Measurements from ENCODE around the gene OLR1. TPM values are rescaled to one million over a fixed set of nuclear protein-coding genes. Genes with fewer than 3 reads are reported as not detected.

Gene OLR1
- total and polyA plus RNA-seq, 2 donors (not counting 1 experiment from before 2014, with no cell fraction given): not detected

DNA sequence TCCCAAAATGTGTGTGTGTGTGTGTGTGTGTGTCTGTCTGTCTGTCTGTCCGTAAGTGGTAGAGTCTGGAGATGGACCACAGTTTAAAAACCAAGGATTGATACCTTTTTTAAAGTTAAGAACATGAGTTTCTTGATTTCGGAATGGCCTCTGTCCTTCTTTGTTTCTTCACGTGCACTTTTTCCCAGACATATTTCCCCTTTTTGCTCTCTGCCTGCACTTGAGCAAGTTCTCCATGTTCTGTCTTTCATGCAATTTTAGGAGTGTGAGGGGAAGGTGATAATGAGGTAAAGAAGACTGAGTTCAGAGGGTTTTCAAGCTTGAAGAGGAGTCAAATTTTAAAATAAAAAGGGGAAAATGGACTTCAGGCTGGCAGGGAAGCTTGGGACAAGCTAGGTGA, 12.7 kb downstream of the OLR1 start:
- H2AFZ ChIP-seq (ENCODE audit: insufficient read depth, low read depth, low read length, poor library complexity, severe bottlenecking): no peak overlapping the region
- CTCF ChIA-PET: interaction anchor here (0.8 to 1.0 kb wide), 2 partner anchors 19 to 30 kb away, joined by 3 to 4 read pairs; no protein-coding TSS in a partner anchor

DNA sequence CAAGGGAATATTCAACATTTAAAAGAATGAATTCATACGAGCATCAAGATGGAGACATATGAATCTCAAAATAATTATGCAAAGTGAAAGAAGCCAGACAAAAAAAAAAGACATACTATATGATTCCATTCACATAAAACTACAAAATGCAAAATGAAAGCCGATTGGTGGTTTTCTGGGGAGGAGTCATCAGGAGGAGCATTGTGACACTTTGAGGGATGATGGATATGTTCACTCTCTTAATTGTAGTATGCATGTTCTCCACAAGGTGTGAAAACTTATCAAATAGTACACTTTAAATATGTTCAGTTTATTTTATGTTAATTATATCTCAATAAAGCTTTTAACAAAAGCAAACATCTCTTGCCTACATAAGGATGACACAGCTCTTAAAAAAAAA, 13.5 kb downstream of the OLR1 start:
- Histone ChIP-seq H3K9me3 (ENCODE audit: control extremely low read depth in 1 of 3, control insufficient read depth in 2 of 3, insufficient read depth in 1 of 3, low read length in 2 of 3) (peaks cover 0 to 10% (median 0%) of the 10 kb centered on the region in 3 donors), H3K36me3 (replicated peaks in 1 of 2; ENCODE audit: control extremely low read depth in 1 of 2, control insufficient read depth in 1 of 2, extremely low read depth in 1 of 2, insufficient read depth in 2 of 2, low read length in 1 of 2) (no peaks in the 10 kb centered on the region), H2AFZ (ENCODE audit: insufficient read depth, low read depth, low read length, poor library complexity, severe bottlenecking) (no peak overlapping the region), H3K79me2 (ENCODE audit: control insufficient read depth, insufficient read depth, low read length) (no peaks in the 10 kb centered on the region), H3K4me2 (replicated peaks; ENCODE audit: low read depth, low read length, poor library complexity, severe bottlenecking) (no peak overlapping the region), H4K20me1 (ENCODE audit: control insufficient read depth, insufficient read depth, low read length, poor library complexity, severe bottlenecking) (no peaks in the 10 kb centered on the region), H3K9ac (ENCODE audit: low read length) (no peak overlapping the region), H3K4me3 (ENCODE audit: control extremely low read depth in 1 of 5, extremely low read depth in 1 of 5, insufficient read depth in 1 of 5, low read depth in 2 of 5, low read length in 4 of 5) (no peak overlapping the region), H3K27ac (ENCODE audit: low read length in 2 of 2) (no peak overlapping the region), H3K27me3 (replicated peaks in 1 of 4; ENCODE audit: control extremely low read depth in 1 of 4, control insufficient read depth in 3 of 4, insufficient read depth in 4 of 4, low read length in 3 of 4) (peaks cover 0 to 12% (median 11%) of the 10 kb centered on the region in 4 experiments), H3K4me1 (ENCODE audit: control insufficient read depth in 2 of 2, insufficient read depth in 2 of 2, low read length in 2 of 2) (peaks cover 18 to 19% of the 10 kb centered on the region in 2 donors)
- ATAC-seq (ENCODE audit: low read depth) (no peak), DNase-seq (no peak)
- no peaks in the 10 kb centered on the region for H3K9me3 Mint-ChIP-seq (ENCODE audit: insufficient read depth)
- no CpG with 5 or more reads among the region's 2 CpGs for WGBS (ENCODE audit: insufficient coverage)
- intact Hi-C loops (cut with micrococcal nuclease): no loop called here
- TF ChIP-seq EZH2 (IDR thresholded peaks at IDR 0.05; ENCODE audit: borderline replicate concordance, insufficient read depth, low read depth, low read length, poor library complexity, severe bottlenecking) (no peak), CTCF (IDR thresholded peaks at IDR 0.05) (no peak)
- H3K4me3 Mint-ChIP-seq: no peak overlapping the region
- POLR2A ChIA-PET: interaction anchor here (0.7 kb wide), 1 partner anchor 615 kb away, joined by 3 read pairs; no protein-coding TSS in a partner anchor
- H3K27me3 Mint-ChIP-seq: peaks cover 29% of the 10 kb centered on the region
- peaks cover 36% of the 10 kb centered on the region for H3K4me1 Mint-ChIP-seq
- no peak overlapping the region for H3K27ac Mint-ChIP-seq
- CTCF ChIA-PET: interaction anchor here (0.6 to 0.8 kb wide), 2 partner anchors 15 to 215 kb away, joined by 3 read pairs; no protein-coding TSS in a partner anchor

More for the DNA sequence above, 12.7 kb downstream of the OLR1 start:
- Histone ChIP-seq H3K4me2 (replicated peaks; ENCODE audit: low read depth, low read length, poor library complexity, severe bottlenecking) (no peak overlapping the region), H3K9me3 (ENCODE audit: control extremely low read depth in 1 of 3, control insufficient read depth in 2 of 3, insufficient read depth in 1 of 3, low read length in 2 of 3) (peaks cover 0 to 4% (median 0%) of the 10 kb centered on the region in 3 donors), H3K4me3 (ENCODE audit: control extremely low read depth in 1 of 5, extremely low read depth in 1 of 5, insufficient read depth in 1 of 5, low read depth in 2 of 5, low read length in 4 of 5) (no peak overlapping the region), H3K9ac (ENCODE audit: low read length) (no peak overlapping the region), H3K4me1 (ENCODE audit: control insufficient read depth in 2 of 2, insufficient read depth in 2 of 2, low read length in 2 of 2) (peaks cover 10 to 11% of the 10 kb centered on the region in 2 donors), H3K27ac (ENCODE audit: low read length in 2 of 2) (no peak overlapping the region), H3K79me2 (ENCODE audit: control insufficient read depth, insufficient read depth, low read length) (no peaks in the 10 kb centered on the region), H3K27me3 (replicated peaks in 1 of 4; ENCODE audit: control extremely low read depth in 1 of 4, control insufficient read depth in 3 of 4, insufficient read depth in 4 of 4, low read length in 3 of 4) (peaks cover 0 to 4% (median 3%) of the 10 kb centered on the region in 4 experiments), H3K36me3 (replicated peaks in 1 of 2; ENCODE audit: control extremely low read depth in 1 of 2, control insufficient read depth in 1 of 2, extremely low read depth in 1 of 2, insufficient read depth in 2 of 2, low read length in 1 of 2) (no peaks in the 10 kb centered on the region), H4K20me1 (ENCODE audit: control insufficient read depth, insufficient read depth, low read length, poor library complexity, severe bottlenecking) (no peaks in the 10 kb centered on the region)
- DNase-seq (no peak), ATAC-seq (ENCODE audit: low read depth) (no peak)
- Mint-ChIP-seq H3K27ac (no peak overlapping the region), H3K9me3 (ENCODE audit: insufficient read depth) (no peaks in the 10 kb centered on the region), H3K4me1 (peaks cover 29% of the 10 kb centered on the region), H3K4me3 (no peak overlapping the region), H3K27me3 (peaks cover 20% of the 10 kb centered on the region)
- no CpG with 5 or more reads among the region's 3 CpGs for WGBS (ENCODE audit: insufficient coverage)
- intact Hi-C loops (cut with micrococcal nuclease): no loop called here
- TF ChIP-seq EZH2 (IDR thresholded peaks at IDR 0.05; ENCODE audit: borderline replicate concordance, insufficient read depth, low read depth, low read length, poor library complexity, severe bottlenecking): no peak
- no peak for TF ChIP-seq CTCF (IDR thresholded peaks at IDR 0.05)
- POLR2A ChIA-PET: no interaction called here
